NOMO-1 (cell line): Measurements from ENCODE around the gene CDKL1.
"Not testable (repeated sequence)": the region's sequence is repeated elsewhere in the genome, so short reads cannot be mapped to it uniquely, and the experiment has no call there.

Experiments
- DNase-seq, 2 experiments: peaks; one replicate each; lab custom pipeline; 2025; ENCODE audit not compliant: unreplicated experiment in 2 of 2; lab: John Stamatoyannopoulos, UW

Gene CDKL1

DNA sequence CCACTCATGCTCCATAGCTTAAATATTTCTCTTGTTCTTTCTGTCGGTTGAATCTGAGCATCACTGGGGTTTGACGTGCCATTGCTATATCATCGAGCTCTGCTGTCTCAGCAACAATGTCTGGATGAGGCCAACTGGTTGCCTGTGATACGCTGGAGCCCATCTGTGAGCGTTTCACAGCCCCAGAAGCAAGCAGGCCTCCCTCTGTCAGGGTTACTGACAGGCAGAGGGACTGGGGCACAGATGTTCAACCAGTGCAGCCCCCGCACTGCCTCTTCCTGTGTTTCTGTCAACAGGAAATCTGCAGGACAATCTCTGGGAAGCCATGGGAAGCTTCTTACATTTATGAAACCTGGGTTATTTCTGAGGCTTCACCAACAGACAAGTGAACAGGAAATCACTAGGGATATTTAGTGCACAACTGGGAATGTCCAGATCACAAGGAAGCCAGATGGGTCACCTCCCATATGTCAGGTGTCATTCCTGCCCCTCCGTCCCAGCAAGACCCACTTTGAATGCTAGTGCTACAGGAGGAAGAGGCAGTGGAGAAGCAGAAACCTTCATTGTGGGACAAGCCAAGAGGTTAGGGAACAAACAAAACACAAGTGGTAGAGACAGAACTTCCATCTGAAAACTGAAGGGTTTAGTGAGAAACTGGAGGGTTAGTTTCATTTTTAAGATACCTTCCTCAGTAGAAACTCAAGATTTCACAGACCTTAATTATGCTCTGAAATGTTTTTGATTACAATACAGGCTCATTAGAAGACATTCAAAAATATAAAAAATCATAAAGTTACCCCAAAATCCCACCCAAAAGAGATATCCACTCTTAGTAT lies 60.5 kb downstream of the CDKL1 start:
- DNase-seq = no peak

DNA sequence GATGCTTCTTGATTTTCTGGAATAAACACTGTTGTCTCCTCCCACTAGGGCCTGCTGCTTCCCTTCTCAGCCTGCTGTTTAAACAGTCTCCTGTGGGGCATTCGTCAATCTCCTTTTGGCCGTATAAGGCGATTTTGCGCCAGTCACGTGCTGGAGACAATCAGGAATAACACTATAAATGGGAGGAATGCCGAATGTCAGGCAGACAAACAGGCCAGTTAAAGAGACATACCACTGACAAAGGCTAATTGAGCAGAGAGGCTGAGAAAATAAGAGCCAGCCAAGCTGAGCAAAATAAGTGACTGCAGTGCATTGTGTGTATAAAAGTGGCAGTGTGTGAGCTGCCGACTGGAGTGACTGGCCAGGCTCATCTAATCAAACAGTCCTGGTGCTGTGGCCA lies 61.3 kb downstream of the CDKL1 start:
- DNase-seq = no peak

DNA sequence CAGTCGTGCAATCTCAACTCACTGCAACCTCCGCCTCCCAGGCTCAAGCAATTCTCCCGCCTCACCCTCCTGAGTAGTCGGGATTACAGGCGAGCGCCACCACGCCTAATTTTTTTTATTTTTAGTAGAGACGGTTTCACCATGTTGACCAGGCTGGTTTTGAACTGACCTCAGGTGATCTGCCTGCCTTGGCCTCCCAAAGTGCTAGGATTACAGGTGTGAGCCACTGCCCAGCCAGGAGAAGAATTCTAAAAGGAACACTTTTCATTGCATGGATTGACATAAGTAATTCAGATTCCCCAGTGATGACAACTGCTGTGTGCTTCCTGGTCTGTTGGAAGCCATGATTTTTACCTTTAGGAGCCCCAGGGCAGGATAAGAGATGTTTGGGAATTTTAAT lies 62.5 kb downstream of the CDKL1 start:
- no peak for DNase-seq

DNA sequence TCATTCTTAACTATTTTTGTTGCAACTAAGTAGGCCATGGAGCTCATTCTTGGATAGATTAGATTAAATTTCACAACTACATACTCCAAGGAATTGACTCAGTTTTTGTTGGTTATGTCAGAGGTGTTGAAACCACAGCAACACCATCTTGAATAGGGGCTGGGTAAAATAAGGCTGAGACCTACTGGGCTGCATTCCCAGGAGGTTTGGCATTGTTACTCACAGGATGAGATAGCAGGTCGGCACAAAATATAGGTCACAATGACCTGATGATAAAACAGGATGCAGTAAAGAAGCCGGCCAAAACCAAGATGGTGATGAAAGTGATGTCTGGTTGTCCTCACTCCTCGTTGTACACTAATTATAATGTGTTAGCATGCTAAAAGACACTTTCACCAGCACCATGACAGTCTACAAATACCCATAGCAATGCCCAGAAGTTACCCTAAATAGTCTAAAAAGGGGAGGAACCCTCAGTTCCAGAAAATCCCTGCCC lies 63.6 kb downstream of the CDKL1 start:
- DNase-seq = no peak

DNA sequence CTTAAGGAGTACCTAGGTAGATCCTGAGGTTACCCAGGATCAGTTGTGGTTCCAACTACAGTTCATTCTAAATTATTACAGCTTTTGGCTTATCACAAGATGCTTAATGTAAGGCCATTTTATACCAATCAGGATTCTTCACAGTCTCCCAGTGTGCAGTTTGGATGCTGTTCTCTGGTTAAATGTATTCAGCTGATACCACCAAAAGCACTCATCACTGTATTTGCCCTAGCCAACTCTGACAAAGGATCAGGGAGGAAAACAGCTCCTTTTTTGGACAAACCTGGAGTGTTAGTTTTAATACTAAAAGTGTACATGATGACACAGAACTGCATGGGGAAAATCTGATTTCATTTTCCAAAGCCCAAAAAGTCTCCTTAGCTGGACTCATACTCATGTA lies 65.1 kb downstream of the CDKL1 start:
- no peak for DNase-seq

DNA sequence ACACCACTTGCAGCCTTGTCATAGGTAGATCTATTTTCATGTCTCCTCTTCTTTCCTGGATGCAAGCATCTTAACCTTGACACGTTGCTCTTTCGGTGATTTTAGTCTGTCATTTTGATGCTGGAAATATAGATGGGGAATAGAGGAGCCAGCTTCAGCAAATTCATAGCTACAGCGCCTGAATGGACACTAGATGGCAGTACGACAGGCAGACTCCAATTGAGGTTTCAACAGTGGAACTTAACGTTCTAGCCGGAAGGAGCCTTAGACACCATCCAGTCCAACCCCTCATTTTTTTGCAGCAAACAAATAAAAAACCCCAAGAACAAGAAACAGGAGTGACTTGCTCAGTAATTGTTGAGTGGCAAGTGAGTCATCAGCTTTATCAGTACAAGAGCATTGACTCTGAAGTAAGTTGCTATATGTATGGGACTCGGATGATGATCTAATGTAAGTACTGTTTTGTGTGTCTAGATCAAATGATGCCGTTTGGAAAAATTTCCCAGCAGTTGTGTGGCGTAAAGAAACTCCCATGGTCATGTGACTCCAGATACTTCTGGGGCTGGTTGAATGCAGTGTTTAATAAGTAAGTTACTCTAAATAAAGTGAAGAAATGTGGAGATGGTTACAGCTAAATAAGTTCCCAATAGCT lies 75.5 kb downstream of the CDKL1 start:
- peak; percentile 55 to 86 for DNase-seq

DNA sequence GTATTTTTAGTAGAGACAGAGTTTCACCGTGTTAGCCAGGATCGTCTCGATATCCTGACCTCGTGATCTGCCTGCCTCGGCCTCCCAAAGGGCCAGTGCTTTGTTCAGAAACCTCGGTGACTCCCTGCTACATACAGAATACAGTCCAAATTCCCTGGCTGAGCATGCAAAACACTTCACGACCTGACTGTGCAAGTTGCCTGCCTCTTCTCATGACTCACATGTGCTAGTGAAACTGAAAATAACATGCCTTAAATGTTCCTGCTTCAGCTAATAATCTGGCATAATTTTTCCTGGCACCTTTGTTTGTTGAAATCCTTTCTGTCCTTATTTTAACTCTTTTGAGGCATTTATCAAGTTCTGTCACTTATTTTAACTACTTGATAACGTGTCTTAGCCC lies 76.4 kb downstream of the CDKL1 start:
- no peak for DNase-seq

DNA sequence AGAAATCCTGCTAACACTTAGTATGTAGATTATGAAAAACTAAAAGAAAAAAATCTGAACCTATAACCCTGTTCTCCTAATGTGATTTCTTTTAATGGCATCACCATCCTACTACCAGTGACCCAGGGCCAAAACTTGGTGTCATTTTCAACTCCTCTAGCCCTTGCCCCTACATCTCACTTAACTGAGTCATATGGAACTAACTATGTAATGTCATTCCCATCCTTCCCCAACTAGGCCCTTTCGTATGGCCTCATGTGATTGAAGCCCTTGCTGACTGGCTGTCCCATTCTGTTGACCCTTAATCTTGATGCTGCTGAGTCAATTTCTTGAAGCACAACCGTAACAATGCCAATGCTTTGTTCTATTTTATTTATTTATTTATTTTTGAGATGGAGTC lies 77.0 kb downstream of the CDKL1 start:
- DNase-seq = no peak

DNA sequence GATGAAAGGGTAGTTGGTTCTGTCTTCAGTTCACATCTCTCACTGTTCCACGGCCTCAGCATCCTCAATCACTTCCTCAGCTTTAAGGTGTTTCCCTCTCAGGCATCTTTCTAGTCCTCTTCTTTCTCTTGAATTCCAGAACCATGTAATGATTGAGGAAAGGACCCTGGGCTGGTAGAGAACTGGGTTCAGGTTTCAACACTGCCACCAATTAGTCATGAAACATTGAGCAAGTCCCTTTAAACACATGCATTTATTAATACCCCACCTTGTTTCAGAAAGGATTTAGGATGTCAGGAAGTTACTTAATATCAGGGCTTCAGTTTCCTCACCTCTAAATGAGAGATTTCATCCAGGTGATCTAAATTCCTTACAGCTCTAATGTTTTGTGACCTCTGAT lies 77.4 kb downstream of the CDKL1 start:
- DNase-seq = no peak

DNA sequence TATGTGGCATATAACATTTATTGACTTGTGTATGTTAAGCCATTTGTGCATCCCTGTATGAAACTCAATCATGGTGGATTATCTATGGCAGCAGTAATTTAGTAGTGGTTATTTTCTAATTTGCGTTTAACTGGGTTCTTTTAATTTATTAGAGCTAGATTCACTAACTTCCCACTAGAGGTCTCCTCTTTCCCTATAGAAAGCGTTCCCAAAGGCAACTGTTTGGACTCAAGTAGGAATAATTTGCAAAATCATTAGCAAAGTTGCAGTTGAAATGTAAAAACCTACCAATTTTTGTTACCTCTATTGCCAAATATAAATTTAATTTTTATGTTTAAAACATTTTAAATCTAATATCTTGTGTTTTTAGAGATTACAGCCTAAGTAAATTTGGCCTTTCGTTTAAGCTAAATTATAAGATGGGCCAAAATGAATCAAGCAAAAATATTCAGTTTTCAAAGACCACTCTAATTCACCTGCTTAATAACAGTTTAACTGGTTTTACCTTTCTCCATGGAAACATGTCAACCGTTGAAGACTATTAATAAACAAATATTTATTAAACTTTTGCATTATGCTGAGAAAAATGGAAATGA lies 78.6 kb downstream of the CDKL1 start:
- DNase-seq = no peak

DNA sequence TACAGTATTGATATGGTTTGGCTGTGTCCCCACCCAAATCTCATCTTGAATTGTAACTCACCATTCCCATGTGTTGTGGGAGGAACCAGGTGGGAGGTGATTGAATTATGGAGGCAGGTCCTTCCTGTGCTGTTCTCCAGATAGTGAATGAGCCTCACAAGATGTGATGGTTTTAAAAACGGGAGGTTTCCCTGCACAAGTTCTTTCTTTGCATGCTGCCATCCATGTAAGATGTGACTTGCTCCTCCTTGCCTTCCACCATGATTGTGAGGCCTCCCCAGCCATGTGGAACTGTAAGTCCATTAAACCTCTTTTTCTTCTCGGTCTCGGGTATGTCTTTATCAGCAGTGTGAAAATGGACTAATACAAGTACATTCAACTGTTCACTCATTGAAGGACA lies 82.6 kb downstream of the CDKL1 start:
- DNase-seq = not testable (repeated sequence)

DNA sequence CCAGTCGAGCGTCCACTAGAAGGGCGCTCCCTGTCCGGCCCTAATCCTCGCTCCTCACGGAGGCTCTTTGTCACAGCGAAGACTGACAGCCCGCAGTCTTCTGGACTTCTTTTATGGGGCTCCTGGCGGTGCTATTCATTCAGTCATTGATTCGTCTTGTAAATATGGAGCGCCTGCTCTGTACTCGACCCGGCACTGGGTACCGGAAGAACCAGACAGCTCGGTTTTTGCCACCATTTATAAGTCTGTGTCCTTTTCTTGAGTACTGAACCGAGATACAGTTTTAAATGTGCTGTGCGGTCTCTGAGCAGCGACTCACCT lies 84.0 kb downstream of the CDKL1 start:
- DNase-seq = peak in 1 of 2 experiments; percentile 50

DNA sequence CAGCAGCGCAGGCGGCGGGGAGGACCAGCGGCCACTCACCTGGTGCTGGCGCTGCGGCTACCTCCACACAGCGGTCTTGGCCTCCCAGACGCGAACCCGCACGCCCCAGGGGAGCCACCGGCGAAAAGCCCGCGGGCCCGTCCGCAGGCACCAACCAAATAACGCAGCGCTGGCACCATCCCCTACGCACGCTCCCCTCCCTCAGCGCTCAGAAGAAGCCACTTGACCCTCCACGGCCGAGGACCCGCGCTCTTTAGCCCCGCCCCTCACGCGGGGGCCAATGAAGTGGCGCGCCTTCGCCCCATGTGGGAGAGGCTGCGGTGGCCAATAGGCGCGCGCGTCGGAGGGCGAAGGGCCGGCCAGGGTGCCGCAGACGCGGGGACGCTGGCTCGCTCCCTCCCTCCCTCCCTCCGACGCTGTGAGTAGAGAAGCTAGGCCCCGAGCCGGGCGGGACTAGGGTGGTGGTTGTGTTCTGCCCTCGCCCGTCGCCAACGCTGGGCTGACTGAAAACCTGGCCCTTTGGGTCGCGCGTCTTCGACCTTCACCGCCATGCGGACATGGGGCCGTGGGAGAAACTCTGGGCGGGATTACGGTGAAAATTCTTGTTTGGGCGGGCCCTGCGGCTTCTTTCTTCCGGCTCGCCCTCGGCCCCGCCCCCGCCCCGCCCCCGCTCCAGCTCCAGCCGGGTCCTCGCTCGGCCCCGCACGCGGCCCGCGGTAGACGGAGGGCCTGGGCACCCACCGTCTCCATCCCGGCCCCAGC lies 84.5 kb downstream of the CDKL1 start, which contains the start of the genes DMAC2L and L2HGDH:
DMAC2L (plus strand) TSS at position 353 of the 762 bp plus-strand sequence. CDS start 9,164 bp downstream, outside the sequence.
L2HGDH (minus strand) TSS at position 258 of the 762 bp plus-strand sequence; CDS start at position 179, 79 bp downstream.
- peak; percentile 92 to 97 for DNase-seq

DNA sequence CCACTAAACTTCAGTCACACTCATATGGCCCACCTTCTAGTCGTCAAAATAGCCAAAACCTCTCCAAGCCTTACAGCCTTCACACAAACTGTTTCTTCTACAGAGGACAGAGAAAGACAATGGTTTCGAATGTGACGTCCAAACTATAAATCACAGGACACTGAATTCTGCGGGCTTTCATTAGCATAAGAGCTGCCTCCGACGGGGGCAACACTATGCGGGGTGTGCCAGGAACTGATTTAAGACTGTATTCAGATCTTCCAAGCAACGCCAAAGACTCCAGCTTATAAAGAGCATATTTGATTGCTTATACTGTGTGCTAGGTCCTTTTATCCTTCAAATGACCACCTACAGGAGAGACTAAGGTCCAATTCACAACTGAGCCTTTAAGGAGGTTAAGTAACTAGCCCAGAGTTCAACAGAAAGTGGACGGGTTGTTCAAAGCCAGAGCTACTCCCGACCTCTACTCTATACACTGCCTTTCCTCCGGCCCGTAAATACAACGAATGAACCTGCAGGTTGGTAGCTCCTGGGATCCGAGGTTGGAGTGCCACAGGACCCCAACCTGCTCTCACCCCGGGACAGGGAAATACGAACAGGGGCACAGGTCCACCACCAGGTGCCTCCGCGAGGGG lies 85.2 kb downstream of the CDKL1 start:
- DNase-seq = no peak

DNA sequence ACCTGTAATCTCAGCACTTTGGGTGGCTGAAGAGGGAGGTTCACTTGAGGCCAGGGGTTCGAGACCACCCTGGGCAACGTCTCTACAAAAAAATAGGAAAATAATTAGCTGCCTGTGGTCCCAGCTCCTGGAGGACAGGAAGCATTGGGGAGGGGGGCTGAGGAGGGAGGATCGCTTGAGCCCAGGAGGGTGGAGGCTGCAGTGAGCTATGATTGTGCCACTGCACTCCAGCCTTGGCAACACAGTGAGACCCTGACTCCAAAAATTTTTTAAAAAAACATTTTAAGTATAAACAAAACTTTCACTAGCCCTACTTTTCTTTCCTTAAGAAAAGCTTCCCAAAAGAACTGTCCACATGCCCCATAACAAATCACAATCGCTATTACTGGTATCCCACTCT lies 86.2 kb downstream of the CDKL1 start:
- DNase-seq = no peak

DNA sequence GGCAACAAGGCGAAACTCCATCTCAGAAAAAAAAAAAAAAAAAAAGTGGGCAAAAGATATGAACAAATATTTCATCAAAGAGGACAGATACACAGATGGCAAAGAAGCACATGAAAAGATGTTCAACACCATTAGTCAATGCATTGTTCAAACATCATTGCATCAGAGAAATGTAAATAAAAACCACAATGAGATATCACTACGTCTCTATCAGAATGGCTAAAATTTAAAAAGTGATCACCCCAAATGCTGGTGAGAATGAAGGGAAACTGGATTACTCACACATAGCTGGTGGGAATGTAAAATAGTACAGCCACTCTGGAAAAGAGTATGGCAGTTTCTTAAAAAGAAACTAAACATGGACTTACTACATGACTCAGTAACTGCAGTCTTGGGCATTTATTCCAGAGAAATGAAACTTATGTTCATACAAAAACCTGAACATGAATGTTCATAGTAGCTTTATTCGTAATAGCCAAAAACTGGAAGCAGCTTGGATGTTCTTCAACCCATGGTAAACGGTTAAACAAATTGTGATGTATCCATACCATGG lies 88.2 kb downstream of the CDKL1 start:
- no peak for DNase-seq

DNA sequence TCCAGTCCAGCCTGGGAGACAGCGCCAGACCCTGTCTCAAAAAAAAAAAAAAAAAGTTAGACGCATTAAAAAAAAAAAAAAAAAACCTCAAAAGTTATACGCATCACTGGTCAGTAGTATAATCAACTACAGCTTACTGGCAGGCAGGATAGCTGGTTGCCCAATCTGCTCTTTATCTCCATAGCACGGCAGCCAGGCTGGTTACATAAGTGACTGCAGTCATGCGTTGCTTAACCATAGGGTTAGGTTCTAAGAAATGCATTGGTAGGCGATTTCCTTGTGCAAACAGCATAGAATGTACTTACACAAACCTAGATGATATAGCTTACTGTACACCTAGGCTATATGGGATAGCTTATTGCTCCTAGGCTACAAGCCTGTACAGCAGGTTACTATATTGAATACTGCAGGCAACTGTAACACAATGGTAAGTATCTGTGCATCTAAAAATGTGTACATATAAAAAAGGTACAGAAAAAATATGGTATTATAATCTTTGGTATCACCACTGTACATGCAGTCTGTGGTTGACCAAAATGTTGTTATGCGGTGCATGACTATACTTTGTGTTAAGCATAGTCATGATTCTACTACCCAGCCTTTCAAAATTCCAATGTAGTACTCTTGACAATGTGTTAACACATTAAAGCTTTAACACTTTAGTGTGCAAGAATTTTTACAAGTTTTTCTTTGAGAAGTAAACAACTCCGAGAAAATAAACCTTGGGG lies 92.8 kb downstream of the CDKL1 start:
- peak; percentile 80 to 93 for DNase-seq

DNA sequence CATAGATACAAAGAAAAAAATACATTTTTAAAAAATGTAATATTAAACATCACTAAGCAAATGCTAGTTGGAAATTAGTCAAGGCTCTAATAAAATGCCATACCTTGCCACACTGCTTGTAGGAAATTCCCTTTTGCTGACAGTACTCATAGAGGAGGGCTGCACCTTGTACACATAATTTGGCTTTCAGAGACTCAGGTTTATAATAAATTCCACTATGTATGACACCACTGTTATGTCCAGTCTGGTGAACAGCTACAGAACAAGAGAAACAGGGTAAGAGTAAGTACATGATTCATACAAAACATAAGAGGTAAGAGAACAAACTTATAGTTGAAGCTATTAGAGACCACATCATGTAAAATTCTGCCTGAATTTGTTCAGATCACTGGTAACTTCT lies 94.8 kb downstream of the CDKL1 start:
- no peak for DNase-seq

DNA sequence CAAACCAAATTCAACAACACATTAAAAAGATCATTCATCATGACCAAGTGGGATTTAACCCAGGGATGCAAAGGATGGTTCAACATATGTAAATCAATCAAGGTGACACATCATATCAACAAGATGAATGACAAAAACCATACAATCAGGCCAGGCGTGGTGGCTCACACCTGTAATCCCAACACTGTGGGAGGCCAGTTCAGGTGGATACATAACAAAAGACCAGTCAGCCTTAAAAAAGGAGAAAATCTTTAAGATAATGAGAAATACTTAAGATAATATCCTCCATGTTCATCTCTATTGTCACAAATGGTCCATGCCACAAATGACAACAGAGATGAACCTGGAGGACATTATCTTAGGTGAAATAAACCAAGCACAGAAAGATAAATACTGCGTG lies 97.1 kb downstream of the CDKL1 start:
- no peak for DNase-seq

DNA sequence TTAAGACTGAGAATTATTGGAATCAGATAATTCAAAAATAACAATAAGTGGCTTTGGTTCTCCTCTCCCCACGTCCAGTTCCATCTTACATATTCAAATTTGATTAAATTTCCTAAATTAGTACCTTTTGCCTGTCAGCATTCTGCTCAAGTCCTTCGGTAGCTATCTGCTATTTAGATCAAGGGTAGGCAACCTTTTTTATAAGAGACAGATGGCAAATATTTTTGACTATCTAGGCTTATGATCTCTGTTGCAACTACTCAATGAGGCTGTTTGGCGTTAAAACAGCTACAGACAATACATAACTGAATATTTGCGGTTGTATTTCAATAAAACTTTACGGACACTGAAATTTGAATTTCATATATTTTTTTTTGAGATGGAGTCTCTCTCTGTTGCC lies 106.4 kb downstream of the CDKL1 start:
- no peak for DNase-seq
